GM10847 (cell line): Measurements from ENCODE around the gene CRYBA4.

Experiments
- POLR2A ChIP-seq: IDR thresholded peaks from 2 replicates; pipeline ENCODE4 v1.6.1; 2011; ENCODE audit not compliant: insufficient read length; ENCODE audit errors: extremely low read depth

Gene CRYBA4

DNA sequence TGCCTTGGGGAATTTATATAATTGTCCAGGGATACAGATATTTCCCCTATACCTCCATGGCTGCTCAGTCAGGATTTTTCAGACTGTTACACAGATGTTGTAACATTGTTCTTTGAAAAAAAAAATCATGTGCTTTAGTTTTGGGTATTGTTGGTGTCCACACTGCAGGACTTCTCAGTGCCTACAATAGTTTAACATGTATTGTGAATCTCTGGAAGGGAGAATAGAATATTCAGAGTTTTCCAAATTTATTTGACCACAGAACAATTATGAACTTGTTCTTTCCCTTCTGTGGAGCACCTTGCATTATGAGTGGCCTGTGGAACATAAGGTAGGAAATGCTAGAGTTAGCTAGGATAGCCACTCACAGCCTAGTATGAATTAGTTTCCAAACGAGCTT, 14.5 kb downstream of the CRYBA4 start:
- no peak for TF ChIP-seq POLR2A

DNA sequence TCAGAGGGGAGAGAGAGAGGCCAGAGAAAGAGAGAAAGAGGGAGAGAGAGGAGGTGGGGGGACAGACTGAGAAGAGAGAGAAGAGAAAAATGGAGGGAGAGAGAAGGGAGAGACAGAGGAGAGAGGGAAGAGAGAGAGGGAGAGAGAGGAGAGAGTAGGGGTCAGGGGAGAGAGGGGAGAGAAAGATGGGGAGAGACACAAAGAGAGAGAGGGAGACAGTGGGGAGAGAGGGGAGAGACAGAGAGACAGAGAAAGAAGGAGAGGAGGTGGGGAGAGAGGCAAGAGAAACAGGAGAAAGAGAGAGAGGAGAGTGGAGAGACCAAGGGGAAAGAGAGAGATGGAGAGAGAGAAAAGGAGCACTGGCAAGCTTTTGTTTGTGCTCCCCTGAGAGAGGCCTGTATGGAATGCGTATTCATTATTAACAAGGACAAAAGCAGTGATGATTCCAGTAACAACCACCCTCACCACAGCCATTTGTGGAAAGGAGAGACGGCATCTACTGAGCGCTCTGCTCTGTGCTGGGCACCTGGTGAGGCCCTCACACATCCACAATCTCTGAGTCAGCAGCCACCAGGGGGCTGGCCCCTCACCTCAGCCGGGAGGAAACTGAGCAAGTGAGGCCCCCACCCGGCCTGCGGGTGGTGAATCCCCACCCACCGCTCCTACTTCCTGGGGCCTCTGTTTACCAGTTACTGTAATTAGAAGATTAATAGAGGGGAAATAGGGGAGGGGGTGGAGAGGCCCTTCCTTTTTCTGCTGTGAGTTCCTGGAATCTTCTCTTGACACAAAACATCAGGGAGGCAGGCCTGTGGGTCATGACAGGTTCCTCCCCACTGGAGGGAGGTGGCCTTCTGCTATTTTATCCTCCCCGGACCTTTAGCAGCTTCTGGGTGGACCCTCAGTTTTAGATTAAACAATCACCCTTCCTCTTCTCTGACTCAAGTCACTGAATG, 21.0 kb downstream of the CRYBA4 start:
- TF ChIP-seq POLR2A, result no peak

DNA sequence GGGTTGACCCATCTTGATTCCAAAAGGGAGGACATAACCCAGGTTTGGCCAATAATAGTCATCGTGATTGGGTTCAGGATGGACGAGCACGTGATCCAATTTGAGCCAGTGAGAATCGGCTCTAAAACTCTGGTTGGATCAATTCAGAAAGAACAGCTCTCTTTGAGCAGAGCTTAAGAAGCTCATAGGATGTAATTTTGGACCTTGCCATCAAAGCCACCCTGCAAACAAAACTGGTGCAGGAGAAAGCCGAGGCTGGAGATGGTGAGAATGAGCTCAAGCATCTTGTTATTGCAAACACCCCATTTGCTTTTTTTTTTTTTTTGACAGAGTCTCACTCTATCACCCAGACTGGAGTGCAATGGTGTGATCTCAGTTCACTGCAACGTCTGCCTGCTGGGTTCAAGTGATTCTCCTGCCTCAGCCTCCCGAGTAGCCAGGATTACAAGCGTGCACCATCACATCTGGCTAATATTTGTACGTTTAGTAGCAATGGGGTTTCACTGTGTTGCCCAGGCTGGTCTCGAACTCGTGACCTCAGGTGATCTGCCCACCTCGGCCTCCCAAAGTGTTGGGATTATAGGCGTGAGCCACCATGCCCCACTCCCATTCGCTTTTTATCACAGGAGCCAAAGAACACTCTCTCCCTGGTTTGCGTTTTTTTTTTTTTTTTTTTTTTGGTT, 21.8 kb downstream of the CRYBA4 start:
- no peak for TF ChIP-seq POLR2A

DNA sequence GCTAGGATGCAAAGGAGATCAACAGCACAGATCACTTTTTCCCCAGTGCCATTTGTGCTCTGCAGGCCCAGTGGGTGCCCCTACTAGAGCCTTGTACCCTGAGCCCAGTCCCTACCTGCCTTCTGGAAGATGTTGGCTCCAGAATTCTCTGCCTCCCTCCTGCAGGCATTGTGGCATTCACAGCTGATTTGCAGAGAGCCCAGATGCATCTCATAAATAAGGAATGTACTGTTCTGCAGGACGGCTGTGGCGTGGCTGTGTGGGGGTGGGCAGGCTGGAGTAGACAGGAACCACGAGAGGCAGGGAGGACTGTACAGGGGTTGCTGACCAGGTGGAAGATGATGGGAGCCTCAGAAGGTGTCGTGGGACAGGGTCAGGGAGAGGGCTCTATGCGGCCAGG, 24.4 kb downstream of the CRYBA4 start:
- TF ChIP-seq POLR2A, result no peak

DNA sequence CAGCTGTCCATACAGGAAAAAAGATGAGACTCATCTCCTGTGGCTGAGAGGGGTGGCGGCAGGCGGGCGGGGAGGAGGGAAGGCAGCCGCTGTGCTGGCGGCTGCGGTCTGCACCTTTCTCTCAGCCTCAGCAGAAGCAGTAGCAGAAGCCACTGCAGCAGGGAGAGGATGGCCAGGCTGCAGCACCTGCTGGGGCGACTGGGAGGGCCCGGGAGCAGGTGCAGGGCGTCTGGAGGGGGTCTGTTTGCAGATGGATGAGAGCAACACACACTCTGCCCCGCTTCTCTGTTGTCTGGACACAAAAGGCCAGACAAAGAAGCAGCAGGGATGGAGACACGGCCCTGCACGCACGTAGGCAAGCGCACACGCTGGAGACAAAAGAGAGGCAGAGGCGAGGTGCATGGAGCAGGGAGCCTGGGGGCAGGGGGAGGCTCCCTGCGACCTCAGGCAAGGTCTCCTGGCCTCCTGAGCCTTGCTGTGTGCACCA, 26.3 kb downstream of the CRYBA4 start:
- no peak for TF ChIP-seq POLR2A

DNA sequence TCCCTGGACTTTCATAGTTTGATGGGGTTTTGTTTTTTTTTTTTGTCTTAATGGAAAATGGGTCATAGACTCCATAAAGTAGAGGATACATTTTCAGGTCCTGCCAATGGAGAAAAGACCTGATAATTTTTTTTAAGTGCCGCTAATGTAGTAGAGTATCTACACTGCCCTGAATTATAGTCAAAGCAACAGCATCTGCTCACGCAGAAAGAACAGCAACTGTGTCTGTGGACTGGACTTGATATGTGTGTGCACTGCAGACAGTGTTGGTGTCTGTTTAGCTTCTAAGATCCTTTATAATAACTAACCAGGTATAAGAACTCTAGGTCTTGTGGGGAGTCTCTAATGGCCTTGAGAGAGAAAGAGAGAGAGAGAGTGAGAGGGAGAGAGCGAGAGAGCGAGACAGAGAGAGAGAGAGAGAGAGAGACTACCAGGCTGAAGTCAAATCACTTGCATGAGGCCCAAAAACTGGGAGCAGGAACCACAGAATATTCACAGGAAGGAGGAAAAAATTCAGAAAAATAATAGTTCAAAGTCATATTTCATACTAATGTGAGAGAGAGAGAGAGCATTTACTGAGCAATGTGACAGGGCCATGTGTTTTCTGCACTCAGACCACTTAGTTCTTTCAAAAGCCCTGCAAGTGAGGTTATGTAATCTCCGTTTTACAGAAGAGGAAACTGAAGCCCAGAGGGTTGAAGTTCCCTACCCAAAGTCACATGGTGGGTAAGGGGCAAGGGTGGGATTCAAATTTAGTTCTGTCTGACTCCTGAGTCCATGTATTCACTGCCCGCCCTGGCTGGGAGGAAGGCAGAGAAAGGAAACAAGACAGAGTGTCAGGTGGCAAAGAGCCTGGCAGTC, 27.0 kb downstream of the CRYBA4 start:
- TF ChIP-seq POLR2A, result no peak

DNA sequence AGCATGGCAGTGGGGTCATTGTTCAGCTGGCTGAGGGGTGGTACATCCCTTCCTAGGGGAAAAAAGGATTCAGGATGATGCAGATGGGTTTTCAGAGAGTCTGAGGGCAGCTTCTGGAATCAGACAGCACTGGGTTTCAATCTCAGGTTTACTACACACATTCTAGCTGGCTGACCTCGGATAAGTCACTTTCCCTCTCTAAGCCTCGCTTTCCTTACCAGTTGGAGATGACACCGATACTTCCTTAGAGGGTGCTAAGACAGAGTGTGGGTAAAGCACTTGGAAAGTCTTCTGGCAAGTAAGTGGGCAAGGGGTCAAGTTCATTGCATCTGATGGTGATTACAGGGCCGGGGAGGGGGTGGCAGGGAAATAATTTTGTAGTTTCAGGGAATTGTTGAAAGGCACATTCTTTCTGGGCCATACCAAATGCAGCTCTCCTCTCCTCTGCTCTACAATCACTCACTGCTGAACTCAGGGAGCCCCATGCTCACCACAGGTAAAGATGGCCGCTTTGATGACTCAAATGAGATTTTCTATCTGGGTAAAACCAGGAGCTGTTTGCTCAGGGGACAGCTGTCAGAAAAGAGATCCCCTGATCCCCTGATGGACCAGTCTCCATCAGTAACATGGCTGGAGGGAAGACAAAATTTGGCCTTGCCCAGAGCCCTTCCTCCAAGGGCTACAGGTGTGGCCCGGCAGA, 29.1 kb downstream of the CRYBA4 start:
- TF ChIP-seq POLR2A, result no peak

DNA sequence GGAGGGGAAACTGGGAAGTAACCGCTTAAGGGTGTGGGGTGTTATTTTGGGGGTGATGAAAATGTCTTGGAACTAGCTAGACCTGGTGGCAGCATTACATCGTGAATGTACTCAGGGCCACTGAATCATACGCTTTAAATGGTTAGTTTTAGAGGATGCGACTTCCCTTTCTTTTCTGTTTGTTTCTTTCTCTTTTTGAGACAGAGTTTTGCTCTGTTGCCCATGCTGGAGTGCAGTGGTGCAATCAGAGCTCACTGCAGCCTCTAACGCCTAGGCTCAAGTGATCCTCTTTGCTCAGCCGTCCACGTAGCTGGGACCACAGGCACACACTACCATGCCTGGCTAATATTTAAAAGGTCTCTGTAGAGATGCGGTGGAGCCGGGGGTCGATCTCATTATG, 30.1 kb downstream of the CRYBA4 start:
- no peak for TF ChIP-seq POLR2A

DNA sequence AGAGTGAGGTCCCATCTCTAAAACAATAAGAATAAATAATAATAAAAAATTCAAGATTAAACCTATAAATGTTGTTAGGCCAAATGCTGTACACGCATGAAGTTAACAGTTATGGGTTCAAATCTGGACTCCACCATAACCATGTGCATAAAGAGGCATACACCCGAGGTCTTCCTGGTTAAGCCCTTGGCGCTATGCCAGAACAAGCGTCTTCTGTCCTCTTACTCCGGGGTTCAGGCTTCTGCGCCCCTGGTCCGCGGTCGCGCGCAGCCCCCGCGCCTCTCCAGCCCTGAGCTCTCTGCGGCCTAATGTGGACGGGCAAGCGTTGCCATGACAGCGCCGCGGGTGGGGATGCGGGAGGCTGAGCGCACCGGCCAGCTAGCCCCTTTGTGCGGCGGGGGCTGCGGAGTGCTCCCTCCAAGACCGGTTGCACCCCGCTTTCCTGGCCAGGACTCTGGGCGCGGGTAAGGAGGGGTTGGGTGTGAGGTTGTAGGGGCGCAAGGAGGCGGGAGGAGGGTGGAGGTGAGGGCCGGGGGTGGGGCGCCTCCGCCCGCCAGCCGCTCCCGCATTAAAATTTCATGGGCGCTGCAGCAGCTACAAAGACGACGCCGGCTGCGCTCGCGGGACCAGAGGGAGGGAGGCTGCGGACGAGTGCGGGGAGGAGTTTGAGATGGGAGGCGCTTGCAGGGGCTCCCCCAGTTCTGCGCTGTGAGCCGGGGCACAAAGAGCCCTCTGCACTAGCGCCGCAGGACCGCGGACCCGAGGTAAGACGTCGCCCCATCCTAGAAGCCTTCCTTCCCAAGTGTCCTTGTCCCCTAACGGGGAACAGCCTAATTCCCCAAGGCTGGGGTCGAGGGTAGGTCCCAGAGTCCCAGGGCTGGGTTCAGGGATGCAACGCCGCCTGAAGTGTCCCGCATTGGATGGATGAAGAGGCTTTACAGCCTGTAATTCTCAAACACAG, 35.4 kb downstream of the CRYBA4 start, which contains the start of gene MIAT:
Gene MIAT (plus strand): TSS at position 698 of the 961 bp plus-strand sequence.
- no peak for TF ChIP-seq POLR2A

DNA sequence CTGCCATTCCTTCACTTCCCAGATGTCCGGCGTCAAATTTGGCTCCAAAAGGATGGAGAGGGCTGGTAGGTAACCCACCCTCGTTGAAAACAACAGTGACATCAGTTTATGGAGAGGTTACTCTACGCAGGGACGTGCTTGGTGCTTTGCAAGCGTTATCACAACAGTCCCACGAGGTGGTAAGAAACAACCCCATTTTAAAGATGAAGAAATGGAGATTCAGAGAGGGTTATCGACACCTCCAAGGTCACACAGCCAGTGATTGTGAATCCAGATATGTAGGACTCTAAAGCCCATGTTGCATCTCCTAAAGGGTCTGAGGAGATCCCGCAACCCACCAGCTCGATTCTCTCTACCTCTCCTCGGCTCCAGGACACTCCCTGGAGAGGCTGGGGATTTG, 36.4 kb downstream of the CRYBA4 start:
- no peak for TF ChIP-seq POLR2A

DNA sequence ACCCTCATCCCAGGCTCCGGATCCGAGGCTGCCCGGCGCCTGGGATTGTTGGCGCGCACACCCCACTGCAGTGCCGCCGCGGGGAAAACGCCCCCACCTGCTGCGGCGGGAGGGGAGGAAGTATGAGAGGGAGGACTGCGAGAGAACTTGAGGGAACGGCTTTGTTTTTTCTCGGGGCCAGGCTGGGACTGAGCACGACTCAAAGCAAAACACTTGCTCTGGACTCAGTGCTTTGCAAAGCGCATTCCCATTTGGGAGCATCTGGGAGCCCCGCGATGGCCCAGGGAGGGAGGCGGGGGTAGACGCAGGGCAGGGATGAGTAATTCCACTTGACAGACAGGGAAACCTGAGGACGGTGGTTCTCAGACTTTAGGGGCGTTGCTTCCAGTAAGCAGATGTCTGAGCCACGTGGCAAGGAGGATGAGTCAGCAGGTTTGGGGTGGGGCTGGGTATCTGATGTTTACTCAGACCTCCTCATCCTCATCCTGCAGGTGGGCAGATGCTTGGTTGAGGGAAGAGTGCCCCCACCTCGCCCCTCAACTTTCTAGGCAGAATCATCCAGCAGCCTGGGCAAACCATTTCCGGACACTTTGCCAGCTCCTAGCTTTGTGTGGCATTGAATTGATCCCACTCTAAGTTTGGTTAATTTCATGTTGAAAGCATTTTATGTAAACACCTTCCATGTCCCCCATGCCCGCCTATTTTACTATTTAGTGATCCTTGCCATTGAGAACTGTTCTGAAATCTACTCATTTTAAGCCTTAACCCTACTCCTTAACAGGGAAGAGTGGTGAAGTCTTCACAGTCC, 37.1 kb downstream of the CRYBA4 start:
- peak; percentile 17 for TF ChIP-seq POLR2A

DNA sequence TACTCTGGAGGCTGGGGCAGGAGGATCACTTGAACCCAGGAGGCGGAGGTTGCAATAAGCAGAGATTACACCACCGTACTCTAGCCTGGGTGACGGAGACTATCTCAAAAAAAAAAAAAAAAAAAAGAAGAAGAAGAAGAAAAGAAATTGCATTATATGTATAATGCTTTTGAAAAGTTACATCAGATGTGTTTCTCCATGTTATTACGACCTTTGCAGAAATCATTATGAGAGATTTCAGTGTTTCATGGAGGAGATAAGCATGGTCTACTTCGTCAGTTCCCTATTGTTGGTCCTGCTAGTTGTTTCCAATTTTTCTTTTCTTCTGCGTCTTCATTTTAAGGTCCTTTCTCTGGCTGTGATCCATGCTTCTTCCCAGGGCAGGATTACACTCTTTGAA, 38.6 kb downstream of the CRYBA4 start:
- no peak for TF ChIP-seq POLR2A

DNA sequence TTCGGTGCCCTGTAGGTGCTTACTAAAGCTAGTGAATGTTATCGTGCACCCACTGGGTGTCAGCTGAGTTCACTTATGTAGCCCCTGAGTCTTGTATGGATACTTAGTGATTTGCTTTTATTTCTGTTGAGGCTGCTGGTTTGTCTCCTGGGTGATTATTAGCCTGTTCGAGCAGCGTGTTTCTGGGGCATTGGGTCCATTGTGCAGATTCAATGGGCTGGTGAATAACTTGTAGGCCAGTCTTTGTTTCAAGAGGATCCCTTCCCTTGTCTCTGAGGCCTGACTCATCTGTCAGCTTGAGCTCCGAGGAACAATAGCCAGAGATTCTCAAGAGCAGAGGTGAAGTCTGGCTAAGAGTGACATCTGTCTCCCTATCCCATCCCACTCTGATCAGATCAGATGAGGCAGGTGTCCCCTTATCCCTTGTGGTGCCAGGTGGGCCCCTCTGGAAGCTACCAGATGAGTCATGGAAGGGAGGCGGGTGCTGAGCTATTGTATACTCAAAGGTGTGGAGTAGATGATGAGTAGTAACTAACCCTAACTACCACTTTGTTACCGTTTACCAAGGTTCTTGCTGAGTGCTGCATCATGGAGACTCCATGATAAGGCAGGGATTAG, 39.3 kb downstream of the CRYBA4 start:
- TF ChIP-seq POLR2A, result no peak

DNA sequence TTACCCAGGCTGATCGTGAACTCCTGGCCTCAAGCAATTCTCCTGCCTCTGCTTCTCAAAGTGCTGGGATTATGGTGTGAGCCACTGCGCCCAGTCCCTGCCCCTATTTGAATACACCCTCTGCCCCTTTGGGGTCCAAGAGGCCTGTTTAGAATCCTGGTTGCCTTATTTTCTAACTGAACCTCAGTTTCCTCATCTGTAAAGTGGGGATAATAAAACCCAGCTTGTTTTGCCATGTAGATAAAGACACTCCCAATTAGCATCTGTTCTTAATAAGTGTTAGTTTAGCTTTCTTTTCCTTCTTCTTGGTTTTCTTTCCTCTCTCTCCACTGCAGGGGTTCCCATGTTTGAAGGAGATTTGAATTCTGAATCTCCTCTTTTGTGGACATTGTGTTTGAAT, 40.4 kb downstream of the CRYBA4 start:
- TF ChIP-seq POLR2A, result no peak
